Renal cortical epithelial cell (primary cell): ENCODE measurements around the gene HS3ST5. TPM values are rescaled to one million over a fixed set of nuclear protein-coding genes. Genes with fewer than 3 reads are reported as not detected.
"Not testable (repeated sequence)": the region's sequence is repeated elsewhere in the genome, so short reads cannot be mapped to it uniquely, and the experiment has no call there.

ENCODE experiments used
- DNase-seq: peaks from one replicate; pipeline ENCODE4 v3.0.0-alpha.2; 2011; ENCODE audit warnings: low read depth
- total RNA-seq: library from RNA; depleted of rRNA; stranded (reverse); fragments of >200 nt; gene quantifications from 2 replicates; pipeline ENCODE4 v1.2.3, GENCODE V29; 2014

The HS3ST5 gene
- total RNA-seq, 1 donor from 2014 or later, result not detected

DNA sequence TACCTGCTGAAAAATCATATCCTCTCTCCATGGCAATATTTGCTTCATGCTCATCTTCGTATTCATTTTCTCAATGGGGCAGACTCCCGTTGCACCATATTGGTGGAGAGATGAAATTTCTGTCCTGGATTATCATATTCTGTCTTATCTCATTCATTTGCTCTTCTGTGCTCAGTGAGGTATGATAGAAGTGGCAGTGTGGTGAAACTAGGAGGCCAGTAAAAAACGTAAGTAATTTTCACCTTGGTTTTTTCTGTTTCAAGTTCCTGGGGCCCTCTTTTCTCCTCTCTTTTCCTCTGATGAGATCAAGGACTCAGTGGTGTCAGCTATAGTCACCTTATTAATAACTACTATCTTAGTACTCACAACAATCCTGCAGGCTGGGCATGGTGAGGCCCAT is 189.4 kb downstream of the HS3ST5 start:
- no peak for DNase-seq

DNA sequence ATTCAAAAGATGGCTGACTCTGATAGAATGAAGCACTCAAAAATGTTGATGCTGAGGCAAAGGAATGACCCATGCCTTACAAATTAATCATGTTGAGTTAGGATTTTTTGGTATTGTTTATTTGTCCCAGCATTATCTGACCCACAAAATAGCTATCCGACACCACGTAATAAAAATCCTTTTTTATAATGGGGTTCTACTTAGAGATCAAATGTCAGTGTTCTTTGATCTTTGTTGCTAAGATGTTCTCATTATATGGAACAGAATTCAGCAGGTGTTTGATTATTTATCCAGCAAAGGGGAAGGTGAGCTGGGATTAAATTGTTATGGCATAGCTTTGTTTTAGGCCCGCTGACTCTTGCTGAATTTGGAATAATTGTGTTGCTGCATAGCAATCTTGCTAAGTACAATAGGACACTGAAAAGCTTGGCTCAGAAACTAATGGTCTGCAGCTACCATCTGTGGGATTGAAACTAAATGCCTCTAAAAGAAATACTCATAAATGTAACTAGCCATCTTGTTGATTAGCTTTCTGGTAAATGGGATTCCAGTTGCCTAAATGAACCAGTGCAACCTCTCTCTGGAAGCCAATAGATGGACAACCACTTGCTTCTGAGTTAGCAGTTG is 191.6 kb downstream of the HS3ST5 start:
- no peak for DNase-seq

DNA sequence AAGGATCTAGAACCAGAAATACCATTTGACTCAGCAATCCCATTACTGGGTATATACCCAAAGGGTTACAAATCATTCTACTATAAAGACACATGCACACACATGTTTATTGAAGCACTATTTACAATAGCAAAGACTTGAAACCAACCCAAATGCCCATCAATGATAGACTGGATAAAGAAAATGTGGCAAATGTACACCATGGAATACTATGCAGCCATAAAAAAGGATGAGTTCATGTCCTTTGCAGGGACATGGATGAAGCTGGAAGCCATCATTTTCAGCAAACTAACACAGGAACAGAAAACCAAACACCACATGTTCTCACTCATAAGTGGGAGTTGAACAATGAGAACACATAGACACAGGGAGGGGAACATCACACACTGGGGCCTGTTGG is 193.6 kb downstream of the HS3ST5 start:
- not testable (repeated sequence) for DNase-seq

DNA sequence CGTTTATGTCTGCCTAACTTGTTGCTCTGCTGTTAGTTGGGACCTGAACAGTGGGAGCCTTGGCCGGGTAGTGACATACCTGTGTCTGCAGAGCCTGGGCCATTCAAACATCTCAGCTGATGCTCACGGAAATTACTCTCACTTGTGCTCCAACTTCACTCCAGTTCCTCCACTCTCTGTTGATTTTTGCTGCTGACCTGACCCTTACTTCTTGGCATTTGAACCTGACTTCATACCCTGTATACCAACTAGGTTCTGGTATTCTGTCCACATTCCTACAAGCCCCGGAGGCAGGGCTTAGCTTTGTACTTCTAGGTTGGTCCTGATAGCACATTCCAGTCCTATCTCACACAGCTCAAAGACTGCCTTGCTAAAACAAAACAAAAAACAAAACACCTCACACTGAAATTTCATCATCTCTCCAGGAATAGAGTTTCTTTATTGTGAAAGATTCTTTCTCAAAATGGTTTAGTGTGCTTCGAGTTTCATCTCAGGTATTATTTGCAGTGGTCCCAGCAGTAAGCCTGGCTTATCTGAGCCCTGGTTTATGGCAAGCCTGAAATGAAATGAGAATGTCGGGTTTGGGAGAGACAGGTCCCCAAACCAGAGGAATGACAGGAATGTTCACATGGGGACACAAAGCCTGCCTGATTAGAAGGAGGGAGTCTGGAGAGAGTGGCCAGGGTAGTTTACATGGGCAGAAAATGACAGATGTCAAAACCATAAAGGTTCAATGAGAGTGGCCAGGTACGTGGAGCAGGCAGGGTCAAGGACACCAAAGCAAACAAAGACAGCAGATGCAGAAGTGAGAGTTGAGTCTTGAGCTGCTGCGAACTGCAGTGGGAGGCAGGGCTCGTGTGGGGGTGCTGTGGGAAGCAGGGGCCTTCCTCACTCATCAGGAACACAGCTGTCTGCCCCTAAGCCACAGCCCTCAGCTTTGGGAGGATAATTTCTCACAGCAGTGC is 197.7 kb downstream of the HS3ST5 start:
- DNase-seq, result no peak

DNA sequence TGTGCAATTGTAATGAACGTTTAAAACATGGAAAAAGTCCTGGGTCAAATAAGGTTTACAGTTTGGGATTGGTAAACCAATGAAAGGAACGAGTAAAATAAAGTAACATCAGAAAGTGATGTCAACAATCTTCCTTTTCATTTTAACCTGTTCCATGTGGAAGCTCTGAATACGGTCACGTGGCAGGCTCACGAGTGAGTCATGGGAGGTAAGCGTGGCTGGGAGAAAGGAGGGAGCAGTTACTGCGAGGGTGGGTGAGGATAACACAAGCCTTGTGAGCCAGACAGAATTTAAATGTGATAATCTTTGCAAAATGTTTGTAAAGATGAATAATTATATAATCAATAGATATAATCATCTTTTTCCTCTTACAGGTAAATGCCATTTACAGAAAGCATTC is 200.6 kb downstream of the HS3ST5 start:
- no peak for DNase-seq

DNA sequence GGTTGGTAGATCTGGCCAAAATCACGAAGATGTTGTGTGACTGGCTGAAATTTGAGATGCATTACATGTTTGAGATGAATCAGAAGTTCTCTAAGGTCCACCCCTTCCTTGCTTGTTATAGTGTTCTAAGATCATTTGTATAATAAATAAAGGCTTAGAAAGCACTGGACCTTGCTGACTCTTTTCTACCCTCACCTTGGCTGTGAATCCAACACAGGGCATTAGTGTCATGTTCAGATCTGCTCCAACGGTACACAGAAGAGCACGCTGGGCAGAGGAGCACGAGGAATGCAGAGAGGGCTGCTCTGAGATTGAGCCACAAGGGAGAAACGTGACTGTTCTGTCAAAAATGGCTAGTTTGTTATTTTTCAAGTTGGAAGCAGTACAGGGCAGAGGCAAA is 202.4 kb downstream of the HS3ST5 start:
- DNase-seq, result no peak

DNA sequence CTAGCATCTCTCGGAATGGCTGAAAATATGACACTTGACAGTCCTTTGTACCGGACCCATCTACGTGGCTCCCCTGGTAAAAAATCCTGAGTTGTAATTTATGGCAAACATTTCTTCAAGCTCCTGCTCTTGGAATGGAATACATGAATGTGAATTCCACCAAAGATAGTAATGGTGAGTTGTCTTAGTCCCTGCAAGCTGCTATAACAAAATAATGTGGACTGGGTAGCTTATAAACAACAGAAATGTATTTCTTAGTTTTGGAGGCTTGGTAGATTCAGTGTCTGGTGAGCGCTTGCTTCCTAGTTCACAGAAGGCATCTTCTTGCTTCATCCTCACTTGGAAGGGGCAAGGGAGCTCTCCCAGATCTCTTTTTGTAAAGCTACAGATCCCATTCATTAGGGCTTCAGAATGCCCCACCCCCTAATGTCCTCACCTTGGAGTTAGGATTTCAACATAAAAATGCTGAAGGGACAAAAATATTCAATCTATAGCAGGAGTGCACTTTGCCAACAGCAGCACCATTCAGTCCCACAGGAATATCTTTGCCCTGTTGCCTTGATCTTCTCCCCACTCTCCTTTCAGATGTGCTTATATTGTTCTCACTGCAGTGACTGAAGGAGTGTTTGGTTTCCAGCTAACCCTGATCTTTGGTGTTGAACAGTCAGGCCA is 204.1 kb downstream of the HS3ST5 start:
- DNase-seq, result no peak

DNA sequence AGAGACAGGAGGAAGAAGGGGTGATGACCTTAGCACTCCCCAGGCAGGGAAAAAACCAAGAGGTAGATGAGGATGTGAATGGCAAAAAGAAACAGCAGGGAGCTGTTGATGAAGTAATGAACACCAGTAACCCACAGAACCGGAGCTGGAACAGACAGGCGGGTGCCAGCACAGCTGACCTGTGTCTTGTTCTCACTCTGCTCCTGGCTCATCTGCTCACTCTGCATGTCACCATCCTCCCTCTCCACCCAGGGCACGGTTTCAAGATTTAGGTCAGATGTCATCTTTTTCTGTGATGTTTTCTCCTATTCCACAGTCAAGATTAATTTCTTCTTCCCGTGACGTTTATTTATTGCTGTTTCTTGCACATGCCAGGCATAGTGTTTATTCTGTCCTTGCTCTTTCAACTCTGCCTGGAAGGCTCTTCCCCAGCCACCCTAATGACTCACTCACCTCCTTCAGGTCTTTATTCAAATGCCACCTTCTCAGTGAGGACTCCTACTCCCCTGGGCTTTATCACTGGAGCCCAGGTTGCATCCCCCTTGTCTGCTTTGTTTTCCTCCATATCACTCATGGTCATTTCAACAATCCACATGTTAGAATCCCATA is 207.4 kb downstream of the HS3ST5 start:
- no peak for DNase-seq

DNA sequence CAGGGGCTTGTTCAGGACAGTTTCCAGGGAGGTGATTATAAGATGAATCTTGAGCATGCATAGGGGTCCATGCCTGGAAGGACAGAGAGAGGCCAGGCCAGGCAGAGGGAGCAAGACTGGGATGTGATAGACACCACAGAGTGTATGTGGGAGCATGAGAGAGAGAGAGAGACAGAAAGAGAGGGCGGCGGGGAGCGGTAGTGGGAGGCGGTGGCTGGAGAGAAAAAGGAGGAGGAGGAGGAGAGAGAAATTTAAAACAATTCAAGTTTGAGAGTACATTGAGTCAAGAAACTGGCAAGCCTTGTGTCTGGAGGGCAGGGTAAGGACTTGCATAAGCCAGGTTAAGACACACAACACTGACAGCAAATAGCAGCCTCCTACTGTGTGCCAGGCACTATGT is 209.0 kb downstream of the HS3ST5 start:
- no peak for DNase-seq

DNA sequence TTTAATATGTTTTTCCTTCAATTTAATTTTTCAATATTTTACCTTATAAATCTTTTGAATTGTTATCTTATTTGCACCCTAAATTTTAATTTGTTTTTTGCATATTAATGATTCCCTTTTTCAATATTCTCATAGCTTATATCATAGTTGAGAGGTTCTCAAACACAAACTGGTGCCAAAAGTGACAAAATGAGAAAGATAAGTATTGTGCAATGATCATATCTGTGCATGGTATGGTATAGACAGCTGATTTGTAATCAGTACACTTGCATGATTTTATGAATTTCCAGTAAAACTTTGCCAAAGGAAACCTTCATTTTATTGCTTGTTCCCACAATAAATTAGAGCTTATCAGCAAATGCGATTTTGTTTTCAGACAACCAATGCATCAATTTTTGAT is 210.9 kb downstream of the HS3ST5 start:
- no peak for DNase-seq

DNA sequence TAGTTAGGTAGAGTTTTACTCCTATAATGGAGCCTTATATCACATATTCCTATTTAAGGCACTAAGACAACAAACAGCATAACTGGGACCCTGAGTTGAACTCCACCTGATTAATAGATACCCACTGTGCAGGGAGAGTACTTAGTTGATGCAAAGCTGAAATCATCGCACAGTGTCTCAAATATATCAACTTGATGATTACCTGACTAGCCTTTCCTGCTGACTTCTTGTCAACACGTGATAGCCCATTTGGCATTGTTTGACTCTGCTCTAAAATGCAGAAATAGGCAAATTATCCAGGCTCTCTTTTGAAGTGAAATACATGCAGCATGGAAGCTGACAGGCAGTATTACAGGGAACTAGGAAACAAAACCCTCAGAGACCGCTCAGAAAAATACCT is 217.2 kb downstream of the HS3ST5 start:
- DNase-seq, result no peak

DNA sequence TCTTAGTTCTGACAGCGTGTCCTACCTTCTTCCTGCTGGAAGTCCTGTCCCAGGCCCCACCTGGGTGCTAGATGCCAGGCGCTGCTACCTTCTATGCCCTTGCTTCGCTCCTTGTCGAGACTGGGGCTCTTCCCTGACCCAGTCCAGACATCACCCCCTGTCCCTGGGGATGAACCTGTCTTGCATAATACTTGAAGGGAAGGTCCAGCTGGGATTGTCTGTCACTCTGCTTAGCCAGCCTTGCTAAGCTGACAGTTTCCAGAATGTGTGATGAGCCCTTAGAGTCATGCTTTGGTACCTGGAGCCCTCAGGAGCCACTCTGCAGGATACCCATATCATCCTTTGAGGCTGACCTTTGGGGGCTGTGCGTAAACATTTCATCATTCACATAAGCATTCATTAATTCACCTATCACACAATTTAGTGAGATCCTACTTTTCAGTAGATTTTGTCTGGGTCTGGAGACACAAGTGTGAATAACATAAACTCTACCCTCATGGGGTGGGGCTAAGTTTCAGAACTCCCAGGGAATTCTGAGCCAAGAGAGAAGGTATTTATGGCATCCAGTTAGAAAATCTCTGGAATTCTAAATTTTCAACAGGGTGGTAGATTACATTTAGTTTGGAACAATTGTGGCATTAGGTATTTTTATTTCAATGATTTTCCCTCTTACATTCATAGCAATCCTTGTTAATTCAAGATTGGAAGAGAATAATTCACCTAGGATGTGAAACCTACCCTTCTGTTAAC is 220.7 kb downstream of the HS3ST5 start:
- DNase-seq, result no peak

DNA sequence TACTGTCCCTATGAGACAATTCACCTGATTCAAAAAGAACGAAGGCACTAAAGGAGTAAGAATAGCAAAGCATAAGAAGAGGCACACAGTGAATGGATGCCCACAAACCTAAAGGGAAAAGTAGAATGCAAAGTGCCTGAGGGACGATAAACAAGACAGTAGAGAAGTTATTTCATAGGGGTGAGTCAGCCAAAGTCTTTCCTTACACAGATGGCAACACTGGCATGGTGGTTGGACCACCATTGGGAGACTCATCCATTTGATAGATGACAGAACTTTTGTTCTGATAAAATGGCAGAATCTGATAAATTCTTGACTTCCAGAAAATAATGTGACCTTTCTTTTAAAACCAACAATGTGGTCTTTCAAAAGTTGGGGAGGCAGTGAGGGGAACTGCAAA is 223.8 kb downstream of the HS3ST5 start:
- no peak for DNase-seq

DNA sequence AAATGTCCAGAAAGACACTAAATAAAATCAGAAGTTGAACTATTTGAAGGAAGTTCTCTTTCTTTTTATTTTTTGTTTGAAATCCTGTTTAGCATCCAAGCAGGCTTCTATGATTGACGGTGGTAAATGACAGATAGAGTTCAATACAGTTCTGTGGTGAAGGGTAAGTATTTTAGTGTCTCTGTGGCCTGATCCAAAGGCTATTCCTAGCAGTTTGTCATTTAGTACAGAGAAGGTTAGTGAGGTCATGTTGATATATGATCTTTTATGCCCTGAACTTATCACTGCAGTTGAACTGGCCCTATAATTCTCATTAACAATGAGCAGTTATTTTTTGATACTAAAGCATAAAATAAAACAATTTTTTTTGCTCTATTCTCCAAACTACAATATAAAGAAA is 227.2 kb downstream of the HS3ST5 start:
- no peak for DNase-seq

DNA sequence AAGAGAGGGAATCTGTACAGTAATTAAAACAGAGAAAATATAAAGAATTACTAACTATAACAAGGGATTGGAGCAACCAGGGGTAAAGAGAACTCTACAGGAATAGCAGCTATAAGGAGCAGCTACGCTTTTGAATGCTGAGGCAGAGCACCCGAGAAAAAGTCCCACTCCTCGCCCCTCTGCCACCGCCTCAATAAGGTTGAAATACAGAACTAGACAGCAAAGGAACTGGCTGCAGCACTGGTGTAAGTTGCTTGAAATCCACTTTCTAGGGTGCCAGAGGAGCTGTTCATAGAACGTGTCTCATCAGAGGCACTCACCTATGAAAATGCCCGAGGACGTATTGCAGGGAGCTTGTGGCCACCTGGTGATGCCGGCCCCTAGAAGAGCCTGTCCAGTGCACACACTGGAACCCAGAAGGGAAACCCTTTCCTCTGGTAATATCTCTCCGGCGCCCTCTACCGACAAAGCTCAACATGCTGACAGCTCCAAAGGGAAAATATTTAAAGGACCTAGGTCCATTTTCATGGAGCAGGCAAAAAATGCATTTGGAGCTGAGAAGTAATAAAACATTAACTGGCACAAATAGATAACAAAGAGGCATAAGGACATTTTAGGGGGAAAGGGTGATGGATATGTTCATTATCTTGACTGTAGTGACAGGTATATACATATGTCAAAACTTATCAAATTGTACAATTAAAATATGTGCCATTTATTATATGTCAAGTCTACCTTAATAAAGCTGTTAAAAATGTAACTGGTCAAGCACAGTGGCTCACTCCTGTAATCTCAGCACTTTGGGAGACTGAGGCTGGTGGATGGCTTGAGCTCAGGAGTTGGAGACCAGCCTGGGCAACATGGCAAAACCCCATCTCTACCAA is 234.5 kb downstream of the HS3ST5 start:
- DNase-seq, result peak; percentile 53

DNA sequence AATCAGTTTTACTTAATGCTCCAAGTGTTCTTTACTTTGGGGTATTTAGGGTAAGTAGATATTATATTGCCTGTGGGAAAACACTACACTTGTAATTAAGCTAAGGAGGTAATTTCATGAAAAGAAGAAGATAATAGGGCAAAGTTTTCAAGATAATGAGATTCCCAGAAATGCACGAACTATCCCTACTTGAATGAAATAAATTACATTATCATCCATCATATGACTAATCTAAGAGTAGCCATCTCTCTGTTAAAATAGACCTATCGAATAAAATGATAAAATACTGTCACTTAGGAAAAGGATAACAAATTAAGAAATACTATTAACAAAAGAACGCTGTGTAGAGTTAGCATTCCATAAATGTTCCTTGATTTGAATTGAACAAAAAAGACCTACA is 236.8 kb downstream of the HS3ST5 start:
- no peak for DNase-seq

DNA sequence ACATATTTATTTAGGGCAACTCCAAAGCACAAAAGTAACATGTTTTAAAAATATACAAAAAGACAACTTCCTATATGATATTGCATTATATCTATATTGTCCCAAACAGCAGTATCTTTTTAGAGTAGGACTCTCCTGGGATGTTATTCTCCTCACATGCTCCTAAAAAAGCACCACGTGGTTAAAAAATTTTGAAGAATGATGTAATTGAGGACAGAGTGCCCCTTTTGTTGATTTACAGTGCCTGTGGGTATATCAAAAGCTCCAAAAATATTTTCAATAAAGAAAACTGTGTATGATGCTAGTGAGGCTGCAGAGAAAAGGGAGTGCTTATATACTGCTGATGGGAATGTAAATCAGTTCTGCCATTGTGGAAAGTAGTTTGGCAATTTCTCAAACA is 241.6 kb downstream of the HS3ST5 start:
- DNase-seq, result no peak

DNA sequence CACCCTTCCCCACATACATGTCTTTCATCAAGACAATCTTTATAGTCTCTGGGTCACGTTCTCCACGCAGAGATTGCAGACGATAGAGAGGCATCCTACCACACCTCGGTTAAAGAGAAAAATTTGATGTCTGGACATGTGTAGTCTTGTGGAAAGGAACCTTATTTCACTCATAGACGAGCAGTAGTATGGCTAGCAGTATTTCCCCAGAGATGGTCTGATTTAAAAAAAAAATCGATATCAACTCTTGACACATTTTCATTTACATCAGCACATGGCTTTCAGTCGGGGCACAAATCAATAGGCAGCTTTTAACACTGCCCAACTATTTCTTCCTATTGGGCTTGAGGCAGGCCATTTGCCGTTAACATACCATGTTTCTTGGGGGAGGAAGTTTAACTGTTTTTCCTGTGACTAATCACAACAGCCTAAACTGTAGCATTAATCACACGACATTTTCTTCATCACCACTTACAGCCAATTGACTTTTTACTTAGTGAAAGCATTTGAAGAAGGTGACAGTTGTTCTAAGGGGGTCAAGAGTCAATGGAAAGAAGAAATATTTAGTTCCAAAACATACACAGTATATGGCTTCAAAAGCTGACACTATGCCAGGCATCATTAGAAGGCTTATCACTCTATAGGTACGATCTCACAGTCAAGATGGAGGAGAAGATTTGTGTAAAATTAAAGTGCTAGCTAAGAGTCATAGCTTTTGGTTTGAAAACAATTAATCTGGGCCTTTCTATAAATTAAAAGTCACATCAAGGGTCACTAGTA is 242.4 kb downstream of the HS3ST5 start:
- DNase-seq, result peak; percentile 31

DNA sequence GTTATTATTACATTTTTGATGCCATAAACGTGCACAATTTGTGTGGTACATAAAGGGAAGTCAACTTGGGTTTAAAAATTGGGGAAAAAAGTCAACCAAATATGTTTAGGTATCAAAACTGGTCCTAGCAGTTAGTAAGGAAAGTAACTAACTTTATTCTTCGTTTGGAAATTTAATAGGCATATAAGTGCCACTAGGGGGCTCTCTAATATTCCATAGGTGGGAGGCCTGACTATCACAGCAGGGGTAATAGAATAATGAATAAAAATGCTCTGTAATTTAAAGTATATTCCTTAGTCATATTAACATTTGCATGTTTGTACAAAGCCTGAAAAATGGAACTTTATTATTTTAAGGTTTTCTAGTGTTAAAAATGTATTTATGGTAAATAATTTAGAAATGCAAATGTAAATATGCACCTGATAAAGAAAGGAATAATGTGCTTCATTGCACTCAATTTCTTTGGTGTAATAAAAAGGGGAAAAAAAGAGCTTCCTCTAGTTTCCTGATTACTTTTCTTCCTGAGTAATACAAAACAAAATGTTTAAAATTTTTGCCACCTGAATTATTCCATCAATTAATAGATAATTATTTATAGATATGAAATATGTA is 246.2 kb downstream of the HS3ST5 start:
- peak; percentile 27 for DNase-seq
